Neutrophil (primary cell): ENCODE results near the gene ARHGAP8.
"Not testable (repeated sequence)": the region's sequence is repeated elsewhere in the genome, so short reads cannot be mapped to it uniquely, and the experiment has no call there.

Experiments used
- H3K27ac ChIP-seq: fragments of 200-600 bp; sonication (generic); 2 replicates; pipeline ENCODE4 v1.5.1; 2016; ENCODE audit warnings: mild to moderate bottlenecking, moderate library complexity
- H3K27me3 ChIP-seq: fragments of 200-600 bp; sonication (generic); 2 replicates; pipeline ENCODE4 v1.6.0; 2016; ENCODE audit warnings: mild to moderate bottlenecking
- H3K36me3 ChIP-seq: fragments of 200-600 bp; sonication (generic); 2 replicates; pipeline ENCODE4 v1.5.1; 2017
- H3K4me1 ChIP-seq, 2 experiments: fragments of 200-600 bp in 1 of 2; sonication (generic) in 1 of 2; 1 replicate in 1 of 2; 2 replicates in 1 of 2; pipeline versions ENCODE4 v1.5.1 to v1.6.1; 2013 to 2016; ENCODE audit warnings: low read depth in 1 of 2, low read length in 1 of 2, mild to moderate bottlenecking in 1 of 2, moderate library complexity in 1 of 2; ENCODE audit not compliant: control insufficient read depth in 1 of 2, insufficient read depth in 1 of 2
- H3K4me3 ChIP-seq, 2 experiments: fragments of 200-600 bp in 1 of 2; sonication (generic) in 1 of 2; 1 replicate in 1 of 2; 2 replicates in 1 of 2; pipeline ENCODE4 v1.5.1; 2013 to 2016; ENCODE audit warnings: low read depth in 1 of 2, low read length in 1 of 2, mild to moderate bottlenecking in 1 of 2, moderate library complexity in 1 of 2
- H3K9me3 ChIP-seq: fragments of 200-600 bp; sonication (generic); 2 replicates; pipeline ENCODE4 v1.5.1; 2016
- CTCF ChIP-seq: fragments of 200-600 bp; sonication (generic); IDR thresholded peaks from 2 replicates; pipeline ENCODE4 v1.5.1; 2016; ENCODE audit warnings: antibody characterized with exemption

Gene ARHGAP8

DNA sequence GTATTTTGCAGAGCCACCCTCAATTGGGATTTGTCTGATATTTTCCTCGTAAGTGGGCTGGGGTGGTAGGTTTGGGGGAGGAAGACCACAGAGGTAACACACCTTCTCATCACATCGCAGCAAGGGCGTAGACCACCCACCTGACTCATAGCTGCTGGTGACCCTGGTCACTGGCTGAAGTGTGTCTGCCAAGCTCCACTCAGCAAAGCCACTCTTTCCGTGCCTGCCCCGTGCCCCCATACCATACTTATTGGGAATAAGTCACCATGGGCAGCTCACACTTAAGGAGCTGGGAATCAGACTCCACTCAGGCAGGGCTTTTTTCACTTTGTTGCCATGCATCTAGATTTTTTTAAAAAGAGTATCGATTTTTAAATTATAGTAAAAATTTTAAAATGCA, 145.9 kb downstream of the ARHGAP8 start:
- no peak for TF ChIP-seq CTCF
- Histone ChIP-seq H3K27ac (no peak overlapping the region), H3K4me3 (no peak overlapping the region), H3K9me3 (peaks cover 11% of the 10 kb centered on the region), H3K27me3 (no peaks in the 10 kb centered on the region), H3K4me1 (no peaks in the 10 kb centered on the region), H3K36me3 (no peaks in the 10 kb centered on the region)

- Histone ChIP-seq H3K4me1 (no peaks in the 10 kb centered on the region), H3K9me3 (peaks cover 11% of the 10 kb centered on the region), H3K27ac (no peak overlapping the region), H3K4me3 (no peak overlapping the region), H3K27me3 (no peaks in the 10 kb centered on the region), H3K36me3 (no peaks in the 10 kb centered on the region)
- TF ChIP-seq CTCF, result no peak
These were observed 148.9 kb downstream of the ARHGAP8 start for GRCh38 chr22:44901301-44901700.

DNA sequence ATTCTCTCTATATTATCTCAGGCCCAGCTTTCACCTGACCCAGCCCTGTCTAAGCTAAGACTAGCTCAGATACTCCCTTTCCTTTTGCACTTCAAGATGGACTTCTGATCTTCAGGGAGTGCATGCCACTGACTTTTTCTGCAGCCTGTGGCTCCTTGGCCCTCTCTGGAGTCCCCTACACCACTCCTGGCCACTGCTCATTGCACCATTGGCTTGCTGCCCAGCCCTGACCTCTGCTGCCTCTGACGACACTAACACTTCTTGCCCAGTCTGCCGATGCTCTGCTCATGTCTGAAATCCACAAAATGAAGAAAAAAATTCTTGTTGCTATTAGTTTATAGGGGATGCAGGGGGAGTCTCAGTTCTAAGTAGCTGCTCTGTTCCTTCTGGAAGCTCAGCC, 150.8 kb downstream of the ARHGAP8 start:
- H3K27me3 ChIP-seq, H3K36me3 ChIP-seq, H3K4me3 ChIP-seq, H3K27ac ChIP-seq, H3K4me1 ChIP-seq: not testable (repeated sequence)
- H3K9me3 ChIP-seq, result peaks cover 11% of the 10 kb centered on the region

GRCh38 chr22:44904492-44905152, 152.2 kb downstream of the ARHGAP8 start:
- peaks cover 11% of the 10 kb centered on the region for H3K9me3 ChIP-seq
- not testable (repeated sequence) for H3K27ac ChIP-seq, H3K4me1 ChIP-seq, H3K27me3 ChIP-seq, H3K36me3 ChIP-seq, H3K4me3 ChIP-seq

GRCh38 chr22:44906248-44906936, 154.0 kb downstream of the ARHGAP8 start:
- peaks cover 5% of the 10 kb centered on the region for H3K9me3 ChIP-seq
- H3K4me1 ChIP-seq, result no peaks in the 10 kb centered on the region
- H3K4me3 ChIP-seq, result no peak overlapping the region
- no peaks in the 10 kb centered on the region for H3K27me3 ChIP-seq
- H3K27ac ChIP-seq, result no peak overlapping the region
- H3K36me3 ChIP-seq, result no peaks in the 10 kb centered on the region
- no peak for TF ChIP-seq CTCF

DNA sequence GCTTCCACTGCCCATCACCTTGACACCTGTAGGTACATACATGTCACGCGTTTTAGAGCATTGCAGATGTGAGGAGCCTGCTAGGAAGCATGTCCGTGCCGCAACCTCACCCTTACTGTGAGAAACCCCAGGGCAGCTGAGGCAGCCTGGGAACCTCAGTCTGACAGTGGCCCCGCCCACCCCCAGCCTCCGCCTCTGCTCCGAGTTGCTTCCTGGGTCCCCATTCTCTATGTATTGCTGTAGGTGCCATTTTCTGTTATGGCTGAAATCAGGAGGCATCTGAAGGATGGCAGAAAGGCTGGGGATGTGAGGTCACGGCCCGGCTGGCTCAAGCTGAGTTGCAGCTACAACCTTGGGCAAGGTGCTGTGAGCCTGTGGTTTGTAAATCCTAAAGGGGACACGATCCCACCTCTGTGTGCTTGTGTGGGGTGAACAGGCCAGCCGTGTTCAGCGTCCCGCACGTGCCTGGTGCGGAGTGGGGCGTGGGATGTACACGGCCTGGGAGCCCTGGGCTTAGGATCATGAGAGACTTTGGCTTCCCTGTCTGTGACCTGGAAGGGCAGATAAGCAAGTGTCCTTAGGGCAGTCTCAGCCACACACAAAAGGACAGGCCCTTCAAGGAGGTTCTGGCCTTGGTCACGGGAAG, 154.7 kb downstream of the ARHGAP8 start:
- Histone ChIP-seq H3K9me3 (no peaks in the 10 kb centered on the region), H3K4me3 (no peak overlapping the region), H3K4me1 (no peaks in the 10 kb centered on the region), H3K27me3 (no peaks in the 10 kb centered on the region), H3K27ac (no peak overlapping the region), H3K36me3 (no peaks in the 10 kb centered on the region)
- TF ChIP-seq CTCF, result no peak
